H1 (cell line): ENCODE measurements around the gene UIMC1. TPM values are rescaled to one million over a fixed set of nuclear protein-coding genes. Genes with fewer than 3 reads are reported as not detected.

Experiments used
- KDM4A ChIP-seq: IDR thresholded peaks from one replicate; pipeline ENCODE4 v1.7.1; 2012; ENCODE audit warnings: low read depth, mild to moderate bottlenecking, moderate library complexity, low read length, inconsistent platforms; ENCODE audit not compliant: severe bottlenecking
- RXRA ChIP-seq: IDR thresholded peaks from 2 replicates; pipeline ENCODE4 v1.6.1; 2011; ENCODE audit warnings: low read depth, mild to moderate bottlenecking, low read length, moderate library complexity; ENCODE audit not compliant: insufficient read depth
- SAP30 ChIP-seq: fragments of 300-600 bp; sonication (generic); IDR thresholded peaks from 2 replicates; pipeline ENCODE4 v1.7.1; 2012; ENCODE audit warnings: low read length, moderate library complexity, mild to moderate bottlenecking, inconsistent platforms; ENCODE audit not compliant: insufficient read depth, insufficient replicate concordance
- SP1 ChIP-seq: IDR thresholded peaks from 2 replicates; pipeline ENCODE4 v1.6.1; 2011; ENCODE audit warnings: low read depth, low read length
- SP2 ChIP-seq: IDR thresholded peaks from 2 replicates; pipeline ENCODE4 v1.6.1; 2012; ENCODE audit warnings: mild to moderate bottlenecking, low read length, inconsistent platforms
- SUZ12 ChIP-seq: fragments of 200-600 bp; sonication (generic); IDR thresholded peaks from 2 replicates; pipeline ENCODE4 v1.6.1; 2012; ENCODE audit warnings: mild to moderate bottlenecking, inconsistent platforms, low read length, moderate library complexity, mixed read lengths
- TBP ChIP-seq: IDR thresholded peaks from 2 replicates; pipeline ENCODE4 v1.6.1; 2011; ENCODE audit warnings: low read depth, low read length, improper control_type of control experiment
- TCF12 ChIP-seq: IDR thresholded peaks from 2 replicates; pipeline ENCODE4 v1.6.1; 2011; ENCODE audit warnings: low read depth, mild to moderate bottlenecking, low read length
- polyA plus RNA-seq, 7 experiments: library from polyadenylated mRNA; depleted of rRNA in 3 of 7; stranded (reverse) in 5 of 7; unstranded in 2 of 7; fragments of >200 nt in 5 of 7; fragments of 200-250 nt in 2 of 7; gene quantifications; 1 replicate in 5 of 7; 2 replicates in 1 of 7; 4 replicates in 1 of 7; pipeline versions ENCODE4 v1.2.1 to v1.2.3, GENCODE V29; 2011 to 2013; ENCODE audit warnings: missing spikeins in 2 of 7, mixed read lengths in 2 of 7
- total RNA-seq: library from RNA; stranded (reverse); fragmentation: NEBNext Ultra II Directional; extraction: Animal tissue kit (Norgen Biotek cat#: 25700); gene quantifications from 2 replicates; pipeline ENCODE4 v1.2.1, GENCODE V29; 2021
- TF ChIP-seq, protein P1 (sequence below): IDR thresholded peaks from 2 replicates; pipeline ENCODE4 v1.6.1; 2012; ENCODE audit warnings: inconsistent platforms
- TF ChIP-seq, protein P2 (sequence below): IDR thresholded peaks from 2 replicates; pipeline ENCODE4 v1.6.1; 2011; ENCODE audit warnings: low read length, improper control_type of control experiment

The UIMC1 gene
- total and polyA plus RNA-seq, 2 of the 8 experiments (the other 6 are each of a cell fraction or from before 2014, with no cell fraction given), result 12.8 to 43.7 TPM

DNA sequence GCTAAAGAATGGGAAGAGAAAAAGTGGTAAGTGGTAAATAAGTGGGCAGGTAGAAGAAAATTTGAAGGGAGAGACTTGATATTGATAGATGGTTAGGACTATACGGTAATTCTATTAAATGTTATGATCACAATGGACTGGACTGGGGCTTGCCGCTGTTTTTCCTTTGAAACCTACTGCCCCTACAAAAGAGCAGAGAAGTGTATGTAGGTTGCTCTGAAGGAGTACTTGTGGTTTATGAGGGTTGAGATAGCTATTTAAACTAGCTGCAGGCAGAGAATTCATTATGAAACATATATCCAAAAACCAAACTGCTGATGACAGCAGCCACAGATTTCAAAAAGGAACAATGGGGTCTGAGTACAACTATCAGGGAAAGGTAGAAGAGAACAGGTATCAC, 90.7 kb downstream of the UIMC1 start (continued):
- no peak for TF ChIP-seq SUZ12
- TF ChIP-seq RXRA, result no peak
- no peak for TF ChIP-seq SP1
- no peak for TF ChIP-seq TCF12
- TF ChIP-seq, protein P1, sequence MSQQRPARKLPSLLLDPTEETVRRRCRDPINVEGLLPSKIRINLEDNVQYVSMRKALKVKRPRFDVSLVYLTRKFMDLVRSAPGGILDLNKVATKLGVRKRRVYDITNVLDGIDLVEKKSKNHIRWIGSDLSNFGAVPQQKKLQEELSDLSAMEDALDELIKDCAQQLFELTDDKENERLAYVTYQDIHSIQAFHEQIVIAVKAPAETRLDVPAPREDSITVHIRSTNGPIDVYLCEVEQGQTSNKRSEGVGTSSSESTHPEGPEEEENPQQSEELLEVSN, result no peak
- no peak for TF ChIP-seq SP2
- no peak for TF ChIP-seq TBP
- no peak for TF ChIP-seq SAP30
- TF ChIP-seq KDM4A, result no peak
- TF ChIP-seq, protein P2, sequence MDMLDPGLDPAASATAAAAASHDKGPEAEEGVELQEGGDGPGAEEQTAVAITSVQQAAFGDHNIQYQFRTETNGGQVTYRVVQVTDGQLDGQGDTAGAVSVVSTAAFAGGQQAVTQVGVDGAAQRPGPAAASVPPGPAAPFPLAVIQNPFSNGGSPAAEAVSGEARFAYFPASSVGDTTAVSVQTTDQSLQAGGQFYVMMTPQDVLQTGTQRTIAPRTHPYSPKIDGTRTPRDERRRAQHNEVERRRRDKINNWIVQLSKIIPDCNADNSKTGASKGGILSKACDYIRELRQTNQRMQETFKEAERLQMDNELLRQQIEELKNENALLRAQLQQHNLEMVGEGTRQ, result no peak
